Femur (tissue), 1 donor: ENCODE results near the gene LSAMP.

Experiments
- DNase-seq: peaks from one replicate; pipeline ENCODE4 v3.0.0-alpha.2; 2017

The LSAMP gene

GRCh38 chr3:115930168-115930567, 515.1 kb downstream of the LSAMP start:
- DNase-seq = no peak

- DNase-seq = no peak
These were observed 516.9 kb downstream of the LSAMP start for GRCh38 chr3:115928376-115928775.

GRCh38 chr3:115927197-115927596, 518.1 kb downstream of the LSAMP start:
- no peak for DNase-seq

GRCh38 chr3:115922681-115923347, 522.5 kb downstream of the LSAMP start:
- DNase-seq = no peak

GRCh38 chr3:115921711-115922110, 523.6 kb downstream of the LSAMP start:
- no peak for DNase-seq

- no peak for DNase-seq
These were observed 526.4 kb downstream of the LSAMP start for GRCh38 chr3:115918900-115919299.

- DNase-seq = no peak
These were observed 528.4 kb downstream of the LSAMP start for GRCh38 chr3:115916866-115917265.

- DNase-seq = no peak
These were observed 530.2 kb downstream of the LSAMP start for GRCh38 chr3:115915061-115915460.

GRCh38 chr3:115913069-115913686, 532.1 kb downstream of the LSAMP start:
- no peak for DNase-seq

GRCh38 chr3:115912372-115912771, 532.9 kb downstream of the LSAMP start:
- no peak for DNase-seq

GRCh38 chr3:115905871-115906270, 539.4 kb downstream of the LSAMP start:
- no peak for DNase-seq

GRCh38 chr3:115903843-115904242, 541.4 kb downstream of the LSAMP start:
- DNase-seq = no peak

GRCh38 chr3:115901008-115901407, 544.3 kb downstream of the LSAMP start:
- no peak for DNase-seq

- DNase-seq = no peak
These were observed 545.8 kb downstream of the LSAMP start for GRCh38 chr3:115899535-115899934.

- no peak for DNase-seq
These were observed 546.5 kb downstream of the LSAMP start for GRCh38 chr3:115898656-115899410.

GRCh38 chr3:115891006-115891636, 554.2 kb downstream of the LSAMP start:
- no peak for DNase-seq

GRCh38 chr3:115890579-115890978, 554.7 kb downstream of the LSAMP start:
- DNase-seq = no peak

GRCh38 chr3:115885621-115886020, 559.7 kb downstream of the LSAMP start:
- no peak for DNase-seq

GRCh38 chr3:115877615-115877899, 567.7 kb downstream of the LSAMP start:
- DNase-seq = no peak

- no peak for DNase-seq
These were observed 568.2 kb downstream of the LSAMP start for GRCh38 chr3:115876876-115877614.

GRCh38 chr3:115875460-115875859, 569.8 kb downstream of the LSAMP start:
- DNase-seq = no peak

- no peak for DNase-seq
These were observed 573.6 kb downstream of the LSAMP start for GRCh38 chr3:115871735-115872134.

- DNase-seq = no peak
These were observed 580.4 kb downstream of the LSAMP start for GRCh38 chr3:115864911-115865310.
